Esophagus squamous epithelium (tissue), 4 donors: ENCODE measurements around the gene AIG1.

ENCODE experiments used
- CTCF ChIP-seq, 6 experiments: fragments of 450-650 bp in 4 of 6; fragments of 200-600 bp in 2 of 6; sonication (generic) in 2 of 6; IDR thresholded peaks; one replicate each; pipeline ENCODE4 v1.5.1; 2016 to 2019; ENCODE audit warnings: antibody characterized with exemption in 6 of 6, mild to moderate bottlenecking in 4 of 6, moderate library complexity in 4 of 6
- POLR2A ChIP-seq, 4 donors: fragments of 450-650 bp; IDR thresholded peaks; one replicate each; pipeline ENCODE4 v1.6.1; 2017; ENCODE audit warnings: antibody characterized with exemption in 4 of 4, mild to moderate bottlenecking in 4 of 4, moderate library complexity in 3 of 4

- TF ChIP-seq CTCF (IDR thresholded peaks at IDR 0.05) (no peak), POLR2A (IDR thresholded peaks at IDR 0.05) (no peak)
Measured at GRCh38 chr6:143234734-143235133, 174.0 kb downstream of the AIG1 start.
